NCI-H2227 treated with DMSO at 0.1 percent for 48 hours (cell line): Measurements from ENCODE around the gene PKP1.

Experiments
- DNase-seq: peaks from one replicate; lab custom pipeline; 2025; lab: John Stamatoyannopoulos, UW

PKP1 gene

GRCh38 chr1:201260648-201261311 lies 22.5 kb upstream of the PKP1 start:
- no peak for DNase-seq

GRCh38 chr1:201261771-201262547 lies 21.3 kb upstream of the PKP1 start:
- no peak for DNase-seq

GRCh38 chr1:201262963-201263608 lies 20.2 kb upstream of the PKP1 start:
- DNase-seq, result no peak

GRCh38 chr1:201264072-201264471 lies 19.2 kb upstream of the PKP1 start:
- DNase-seq, result no peak

GRCh38 chr1:201264554-201264953 lies 18.8 kb upstream of the PKP1 start:
- no peak for DNase-seq

GRCh38 chr1:201265756-201266155 lies 17.6 kb upstream of the PKP1 start:
- no peak for DNase-seq

GRCh38 chr1:201266276-201266675 lies 17.0 kb upstream of the PKP1 start:
- DNase-seq, result no peak

- no peak for DNase-seq
These were observed 16.5 kb upstream of the PKP1 start for GRCh38 chr1:201266774-201267173.

- no peak for DNase-seq
These were observed 15.7 kb upstream of the PKP1 start for GRCh38 chr1:201267481-201268229.

- DNase-seq, result no peak
These were observed 14.6 kb upstream of the PKP1 start for GRCh38 chr1:201268604-201269151.

- no peak for DNase-seq
These were observed 14.0 kb upstream of the PKP1 start for GRCh38 chr1:201269281-201269680.

- no peak for DNase-seq
These were observed 13.4 kb upstream of the PKP1 start for GRCh38 chr1:201269900-201270410.

- no peak for DNase-seq
These were observed 12.5 kb upstream of the PKP1 start for GRCh38 chr1:201270616-201271390.

- DNase-seq, result no peak
These were observed 10.5 kb upstream of the PKP1 start for GRCh38 chr1:201272799-201273198.

GRCh38 chr1:201274616-201275252 lies 8.6 kb upstream of the PKP1 start:
- DNase-seq, result no peak

GRCh38 chr1:201275253-201275666 lies 8.0 kb upstream of the PKP1 start:
- DNase-seq, result no peak

- no peak for DNase-seq
These were observed 6.4 kb upstream of the PKP1 start for GRCh38 chr1:201276891-201277290.

GRCh38 chr1:201277441-201277840 lies 5.9 kb upstream of the PKP1 start:
- no peak for DNase-seq

GRCh38 chr1:201279313-201279712 lies 4.0 kb upstream of the PKP1 start:
- DNase-seq, result no peak

- no peak for DNase-seq
These were observed 2.4 kb upstream of the PKP1 start for GRCh38 chr1:201280884-201281283.

GRCh38 chr1:201281573-201281972 lies 1.7 kb upstream of the PKP1 start:
- no peak for DNase-seq
